Measurements from ENCODE around the gene NDC80.

NDC80 gene

DNA sequence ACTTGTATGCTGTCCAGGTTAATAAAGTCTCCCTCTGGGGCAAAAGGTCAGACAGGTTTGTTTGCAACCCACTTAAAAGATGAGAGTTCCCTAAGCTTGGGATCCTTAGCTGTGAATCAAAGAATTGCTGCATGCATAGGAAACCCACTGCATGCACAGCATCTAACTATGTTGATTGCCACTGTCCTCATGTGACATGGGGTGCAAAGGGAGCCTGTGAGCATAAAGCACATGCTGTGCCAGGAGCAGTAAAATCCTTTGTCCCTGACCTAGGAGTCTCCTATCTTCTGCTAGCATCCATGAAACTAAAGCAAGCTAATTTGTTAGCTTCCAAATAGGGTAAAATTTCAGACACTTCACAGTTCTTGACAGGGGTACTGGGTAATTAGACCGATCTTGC is 13.8 kb upstream of the NDC80 start:
- DNase-seq (ENCODE audit: low spot score) = no peak
- peak; percentile 89 for FAIRE-seq

GRCh38 chr18:2559249-2559648 is 12.1 kb upstream of the NDC80 start:
- DNase-seq (ENCODE audit: low spot score) (no peak), FAIRE-seq (peak; percentile 40)

DNA sequence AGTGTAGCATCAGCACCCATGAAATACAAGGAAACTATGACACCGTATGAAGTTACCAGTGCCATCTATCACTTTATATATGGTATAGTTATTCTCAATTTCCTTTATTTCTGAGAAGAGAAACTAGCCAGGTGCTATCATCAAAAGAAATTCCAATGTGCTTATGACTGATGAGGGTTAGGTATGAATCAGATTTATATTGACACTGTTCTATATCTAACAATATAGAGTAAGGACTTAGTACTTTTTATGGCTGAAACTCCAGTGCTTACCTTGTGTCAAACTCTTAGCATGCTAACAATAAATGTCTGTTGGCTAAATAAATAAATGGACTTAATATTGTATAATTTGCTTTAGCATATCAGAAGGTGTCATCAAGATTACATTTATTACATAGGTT is 7.0 kb upstream of the NDC80 start:
- DNase-seq (ENCODE audit: low spot score) = no peak
- FAIRE-seq = no peak

DNA sequence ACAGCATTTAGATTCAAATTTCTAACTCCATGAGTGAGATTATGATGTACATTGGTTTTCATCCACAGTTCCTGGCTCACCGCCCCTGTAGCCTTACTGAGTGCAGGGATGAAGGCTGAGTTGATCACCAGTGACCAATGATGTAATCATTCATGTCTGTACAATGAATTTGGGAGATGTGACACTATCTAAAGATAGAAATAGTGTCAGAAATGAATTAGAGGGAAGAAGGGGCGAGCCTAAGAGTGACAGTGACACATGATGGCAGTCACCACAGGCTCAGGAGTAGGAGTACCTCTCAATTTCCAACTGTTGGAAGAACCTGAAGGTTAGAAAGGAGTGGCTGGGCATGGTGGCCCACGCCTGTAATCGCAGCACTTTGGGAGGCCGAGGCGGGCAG is 3.2 kb upstream of the NDC80 start:
- FAIRE-seq = no peak
- DNase-seq (ENCODE audit: low spot score) = no peak

DNA sequence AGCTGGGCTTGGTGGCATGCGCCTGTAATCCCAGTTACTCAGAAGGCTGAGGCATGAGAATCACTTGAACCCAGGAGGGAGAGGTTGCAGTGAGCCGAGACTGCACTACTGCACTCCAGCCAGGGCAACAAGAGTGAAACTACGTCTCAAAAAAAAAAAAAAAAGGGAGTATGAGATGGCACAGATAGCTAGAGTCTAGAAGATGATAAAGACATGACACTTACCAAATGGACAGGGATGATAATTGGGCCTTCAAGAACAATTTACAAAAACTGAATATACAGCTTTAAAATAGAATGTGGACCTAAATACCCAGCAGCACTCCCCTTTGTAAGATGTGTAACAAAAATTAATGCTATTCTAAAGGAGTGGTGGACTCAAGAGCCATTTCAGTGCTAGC is 2.8 kb upstream of the NDC80 start:
- FAIRE-seq (no peak), DNase-seq (ENCODE audit: low spot score) (no peak)

GRCh38 chr18:2569338-2570207 is 1.8 kb upstream of the NDC80 start:
- FAIRE-seq (peak; percentile 61), DNase-seq (ENCODE audit: low spot score) (no peak)

DNA sequence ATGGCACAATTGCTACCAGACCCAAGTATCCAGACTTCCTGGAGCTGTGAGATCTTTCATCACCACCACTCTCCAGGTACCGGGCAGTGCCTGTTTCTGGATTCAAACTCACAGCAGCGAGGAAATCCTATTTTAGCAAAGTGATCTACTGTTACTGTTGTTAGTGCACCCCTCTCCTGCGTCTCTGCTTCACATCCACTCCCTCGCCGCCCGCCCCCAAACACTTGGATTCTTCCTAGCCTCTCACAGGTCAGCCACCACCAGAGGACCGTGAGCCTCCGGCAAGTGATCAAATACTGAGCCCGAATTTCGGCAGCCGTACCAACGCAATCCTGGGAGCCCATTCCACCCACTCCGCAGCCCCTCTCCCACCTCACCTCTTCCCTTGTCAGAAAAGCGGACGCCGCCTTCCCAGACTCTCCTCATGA is 571 bp upstream of the NDC80 start:
- FAIRE-seq (peak; percentile 81), DNase-seq (ENCODE audit: low spot score) (peak; percentile 95)

- peak; percentile 61 for FAIRE-seq
- peak; percentile 21 for DNase-seq (ENCODE audit: low spot score)
Measured at GRCh38 chr18:2572171-2572569, 813 bp downstream of the NDC80 start.

- FAIRE-seq (no peak), DNase-seq (ENCODE audit: low spot score) (no peak)
Measured at GRCh38 chr18:2572892-2573291, 1.5 kb downstream of the NDC80 start.

DNA sequence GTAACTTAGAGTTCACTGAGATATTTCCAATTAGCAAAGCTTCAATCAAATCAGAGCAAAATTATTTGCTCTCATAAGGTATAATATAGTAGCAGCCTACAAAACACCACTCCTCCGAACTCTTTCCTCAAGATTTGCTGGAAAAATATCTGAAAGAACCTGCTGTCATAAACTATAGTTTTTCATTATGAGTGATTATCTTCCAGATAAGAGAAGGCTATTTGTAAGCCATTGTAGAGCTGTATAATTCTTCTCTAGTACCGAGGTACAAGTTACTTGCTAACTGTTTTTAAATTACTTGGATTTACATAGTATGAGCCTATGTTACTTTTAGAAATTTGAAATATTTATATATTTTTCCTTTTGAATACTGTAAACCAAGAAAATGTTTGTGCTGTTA is 2.1 kb downstream of the NDC80 start:
- DNase-seq (ENCODE audit: low spot score) (no peak), FAIRE-seq (no peak)

DNA sequence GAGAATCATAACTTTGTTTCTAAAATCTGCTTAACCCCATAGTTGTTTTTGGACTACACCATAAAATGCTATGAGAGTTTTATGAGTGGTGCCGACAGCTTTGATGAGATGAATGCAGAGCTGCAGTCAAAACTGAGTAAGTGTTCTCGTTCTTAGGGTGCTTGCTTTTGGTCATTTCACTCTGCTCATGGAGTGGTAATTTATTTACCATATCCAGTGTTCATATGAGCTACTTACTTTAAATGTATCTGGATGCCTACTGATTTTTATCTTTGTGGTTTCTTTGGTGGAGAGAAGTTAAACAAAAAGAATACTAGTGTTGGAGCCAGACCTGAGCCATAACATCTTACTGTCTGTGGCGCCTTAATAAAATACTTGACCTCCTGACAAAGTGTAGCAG is 16.4 kb downstream of the NDC80 start:
- FAIRE-seq (no peak), DNase-seq (ENCODE audit: low spot score) (no peak)

- DNase-seq (ENCODE audit: low spot score) = no peak
- peak; percentile 68 for FAIRE-seq
Measured at GRCh38 chr18:2588666-2589344, 17.4 kb downstream of the NDC80 start.

DNA sequence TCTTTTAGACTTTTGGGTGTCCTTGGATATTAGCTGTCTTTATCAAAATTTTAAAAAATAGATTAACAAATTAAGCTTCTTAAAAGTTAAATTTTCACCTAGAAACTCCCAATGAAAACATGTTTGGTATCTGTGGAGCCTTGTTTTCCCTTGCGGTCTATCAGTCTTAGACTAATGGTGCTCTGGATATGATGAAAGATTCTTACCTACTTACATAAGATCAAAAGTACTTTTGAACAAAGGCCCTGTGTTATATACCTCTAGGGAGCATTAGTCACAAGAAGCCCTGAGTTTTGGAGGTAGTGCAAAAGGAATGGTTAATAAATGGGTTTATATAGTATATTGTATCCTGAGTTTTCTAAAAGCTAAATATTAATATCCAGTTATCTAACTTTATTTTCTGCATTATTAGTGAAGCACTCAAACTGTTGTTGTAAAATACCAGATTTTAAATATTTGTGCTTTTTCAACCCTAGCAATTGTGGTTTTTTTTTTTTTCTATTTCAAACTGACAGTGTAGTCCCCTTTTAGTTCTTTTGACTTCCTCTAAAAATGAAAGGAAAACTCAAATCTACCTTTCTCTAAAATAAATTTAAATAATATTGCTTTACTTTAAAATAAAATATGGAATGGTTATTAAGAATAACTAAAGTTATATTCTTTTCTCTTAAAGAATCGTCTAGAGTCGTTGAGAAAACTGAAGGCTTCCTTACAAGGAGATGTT is 18.1 kb downstream of the NDC80 start:
- DNase-seq (ENCODE audit: low spot score) (peak; percentile 32), FAIRE-seq (no peak)

- peak; percentile 75 for FAIRE-seq
- DNase-seq (ENCODE audit: low spot score) = no peak
Measured at GRCh38 chr18:2590303-2590702, 18.9 kb downstream of the NDC80 start.

- DNase-seq (ENCODE audit: low spot score) (no peak), FAIRE-seq (peak; percentile 59)
Measured at GRCh38 chr18:2597639-2598038, 26.3 kb downstream of the NDC80 start.

- FAIRE-seq (peak; percentile 93), DNase-seq (ENCODE audit: low spot score) (no peak)
Measured at GRCh38 chr18:2602844-2603243, 31.5 kb downstream of the NDC80 start.

- DNase-seq (ENCODE audit: low spot score) = no peak
- no peak for FAIRE-seq
Measured at GRCh38 chr18:2606335-2606734, 35.0 kb downstream of the NDC80 start.

- DNase-seq (ENCODE audit: low spot score) (no peak), FAIRE-seq (peak; percentile 30)
Measured at GRCh38 chr18:2609604-2610003, 38.2 kb downstream of the NDC80 start.

DNA sequence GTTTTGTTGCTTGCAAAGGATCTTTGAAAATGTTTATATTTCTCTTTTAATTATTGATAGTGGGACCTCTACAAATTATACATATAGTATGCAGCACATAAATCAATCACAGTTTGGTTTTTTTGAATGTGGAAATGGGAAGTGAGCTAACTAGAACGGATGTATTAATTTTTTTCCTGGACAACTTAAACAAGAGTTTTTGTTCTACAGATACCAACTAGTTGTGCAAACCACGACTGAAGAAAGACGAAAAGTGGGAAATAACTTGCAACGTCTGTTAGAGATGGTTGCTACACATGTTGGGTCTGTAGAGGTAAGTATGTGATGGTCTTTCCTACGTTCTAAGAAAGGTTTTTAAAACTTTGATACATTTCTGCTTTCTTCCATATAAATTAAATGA is 39.2 kb downstream of the NDC80 start:
- DNase-seq (ENCODE audit: low spot score) (no peak), FAIRE-seq (peak; percentile 84)

DNA sequence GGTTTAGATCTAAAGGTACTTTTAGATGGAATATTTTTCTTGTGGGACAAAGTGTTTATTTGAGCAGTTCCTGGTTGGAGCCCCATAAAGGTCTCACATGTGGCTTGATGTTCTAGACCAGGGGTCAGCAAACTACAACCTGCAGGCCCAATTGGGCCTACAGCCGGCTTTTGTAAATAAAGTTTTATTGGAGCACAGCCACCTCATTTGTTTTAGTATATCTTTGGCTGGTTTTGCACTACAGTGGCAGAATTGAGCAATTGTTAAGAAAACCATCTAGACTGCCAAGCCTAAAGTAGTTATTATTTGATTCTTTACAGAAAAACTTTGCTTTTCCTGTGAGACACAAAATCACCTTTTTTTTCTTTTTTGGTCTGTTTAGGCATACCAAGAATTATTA is 41.6 kb downstream of the NDC80 start:
- no peak for DNase-seq (ENCODE audit: low spot score)
- FAIRE-seq = no peak

DNA sequence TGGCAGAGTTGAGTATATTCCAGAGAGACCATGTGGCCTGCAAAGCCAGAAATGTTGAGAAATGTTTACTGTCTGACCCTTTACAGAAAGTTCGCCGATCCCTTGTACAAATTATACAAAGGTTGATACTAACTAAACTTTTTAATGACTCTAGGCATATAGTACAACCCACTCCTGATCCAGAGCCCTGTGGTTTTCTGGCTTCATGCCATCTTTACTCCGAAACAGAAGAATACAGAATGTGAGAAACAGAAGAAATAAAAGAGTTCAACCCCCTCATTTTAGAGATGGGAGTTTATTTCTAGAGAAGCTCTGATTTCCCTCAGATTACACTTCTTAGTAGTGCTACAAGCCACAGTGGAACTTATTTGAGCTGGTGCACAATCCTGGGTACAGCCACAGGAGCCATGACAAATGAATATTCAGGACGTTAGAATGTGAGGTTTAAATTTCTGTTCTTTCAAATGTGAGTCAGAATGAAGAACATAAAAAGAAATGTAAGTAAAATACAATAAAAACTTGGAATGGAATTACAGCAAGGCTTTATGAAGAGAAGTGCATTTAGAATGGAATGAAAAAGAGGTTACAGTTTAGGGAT is 46.1 kb downstream of the NDC80 start:
- no peak for DNase-seq (ENCODE audit: low spot score)
- FAIRE-seq = no peak

- peak; percentile 68 for FAIRE-seq
- DNase-seq (ENCODE audit: low spot score) = no peak
Measured at GRCh38 chr18:2618009-2618408, 46.7 kb downstream of the NDC80 start.

Measured in urothelium cell line (cell line).